CD4-positive, alpha-beta T cell (primary cell): Measurements from ENCODE around the gene RAB8A. TPM values are rescaled to one million over a fixed set of nuclear protein-coding genes. Genes with fewer than 3 reads are reported as not detected.

Experiments
- ATAC-seq: fragments of 200-7000 bp; cut with Tn5 transposase; one replicate; pipeline ENCODE4 v1.10.0; 2022; ENCODE audit warnings: mild to moderate bottlenecking; ENCODE audit not compliant: poor library complexity
- CTCF ChIA-PET: fragments of 350-600 bp; sonication (Branson Sonifier 250); formaldehyde crosslinking; loops from one replicate; lab custom pipeline; 2021; ENCODE audit warnings: antibody characterized with exemption, inconsistent platforms; lab: Charles Lee
- POLR2A ChIA-PET: fragments of 350-600 bp; sonication (Branson Sonifier 250); formaldehyde crosslinking; loops from one replicate; lab custom pipeline; 2021; ENCODE audit warnings: antibody characterized with exemption, inconsistent platforms; lab: Charles Lee
- DNase-seq, 14 experiments: peaks; one replicate each; pipeline ENCODE4 v3.0.0-alpha.2; 2013 to 2020; ENCODE audit warnings: mixed read lengths in 2 of 14
- H3K27ac ChIP-seq, 2 donors: one replicate each; pipeline versions ENCODE4 v1.5.1 to v1.7.0; 2013; ENCODE audit warnings: low read length in 2 of 2, low read depth in 1 of 2, mild to moderate bottlenecking in 1 of 2
- H3K27me3 ChIP-seq, 2 experiments: 1 replicate in 1 of 2; 2 replicates in 1 of 2; pipeline versions ENCODE4 v1.6.1 to v1.7.0; 2013; ENCODE audit warnings: low read length in 2 of 2, control low read depth in 1 of 2, mild to moderate bottlenecking in 1 of 2, moderate library complexity in 1 of 2; ENCODE audit not compliant: insufficient read depth in 2 of 2, control insufficient read depth in 1 of 2
- H3K36me3 ChIP-seq: one replicate; pipeline ENCODE4 v1.6.1; 2013; ENCODE audit warnings: low read length, control low read depth; ENCODE audit not compliant: insufficient read depth
- H3K4me1 ChIP-seq: one replicate; pipeline ENCODE4 v1.6.1; 2013; ENCODE audit warnings: low read length, control low read depth; ENCODE audit not compliant: insufficient read depth
- H3K4me3 ChIP-seq: one replicate; pipeline ENCODE4 v1.5.1; 2013; ENCODE audit warnings: mild to moderate bottlenecking, low read length, moderate library complexity
- H3K9me3 ChIP-seq, 2 experiments: 1 replicate in 1 of 2; 2 replicates in 1 of 2; pipeline versions ENCODE4 v1.6.1 to v1.7.0; 2013; ENCODE audit warnings: low read length in 2 of 2, mild to moderate bottlenecking in 2 of 2, control low read depth in 1 of 2, moderate library complexity in 1 of 2; ENCODE audit not compliant: control insufficient read depth in 1 of 2, insufficient read depth in 1 of 2
- H3K27ac Mint-ChIP-seq: one replicate; pipeline ENCODE4 v1.8.0; 2020; ENCODE audit warnings: mixed read lengths
- H3K27me3 Mint-ChIP-seq: one replicate; pipeline ENCODE4 v1.8.0; 2021; ENCODE audit warnings: mixed read lengths
- H3K36me3 Mint-ChIP-seq: one replicate; pipeline ENCODE4 v1.8.0; 2021; ENCODE audit warnings: low read depth, mixed read lengths
- H3K4me1 Mint-ChIP-seq: one replicate; pipeline ENCODE4 v1.8.0; 2021; ENCODE audit warnings: low read depth, mixed read lengths
- H3K4me3 Mint-ChIP-seq: one replicate; pipeline ENCODE4 v1.8.0; 2020; ENCODE audit warnings: mild to moderate bottlenecking, mixed read lengths
- H3K9me3 Mint-ChIP-seq: one replicate; pipeline ENCODE4 v1.8.0; 2020; ENCODE audit warnings: mixed read lengths
- intact Hi-C, 2 experiments: fragments of 100-400 bp; cut with DNase I in 1 of 2; cut with micrococcal nuclease in 1 of 2; formaldehyde crosslinking; loops; one replicate each; pipeline versions ENCODE4 v1.15.1 to v1.9.0; 2023 to 2025; cut with DNase I, micrococcal nuclease
- total RNA-seq, 174 experiments: library from RNA in 2 of 174; stranded (reverse) in 2 of 174; gene quantifications; one replicate each; pipeline ENCODE4 v1.2.3 and lab custom pipeline; 2021 to 2026
- TF ChIP-seq, protein P1 (sequence below): fragments of 200-600 bp; IDR thresholded peaks from one replicate; pipeline ENCODE4 v1.8.0; 2022; ENCODE audit warnings: antibody characterized with exemption, mild to moderate bottlenecking

Gene RAB8A
- total RNA-seq, 2 experiments from 2014 or later, result 74.9 to 79.0 TPM

DNA sequence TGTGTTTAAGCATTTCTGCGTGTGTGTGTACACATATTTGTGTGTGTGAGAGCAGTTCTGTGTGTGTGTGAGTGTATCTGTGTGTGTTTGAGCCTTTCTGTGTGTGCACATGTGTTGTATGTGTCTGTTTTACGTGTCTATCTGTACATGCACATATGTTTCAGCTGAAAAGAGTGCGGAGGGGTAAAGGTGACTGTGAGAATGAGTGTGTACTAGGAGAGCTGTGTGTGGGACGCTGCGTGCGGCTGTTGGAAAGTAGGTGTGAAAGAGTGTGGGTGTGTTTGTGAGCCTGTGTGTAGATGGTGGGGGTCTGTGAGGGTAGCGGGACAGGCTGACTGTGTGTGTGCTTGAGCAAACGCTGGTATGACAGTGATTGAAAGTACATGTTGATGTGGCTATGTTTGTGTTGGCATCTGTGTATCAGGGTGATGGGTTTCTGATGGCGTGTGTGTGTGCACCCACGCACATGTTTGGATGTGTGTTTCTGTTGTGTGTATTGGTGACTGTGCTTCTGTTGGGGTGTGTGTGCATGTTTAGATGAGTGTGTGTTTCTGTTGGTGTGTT lies 42.9 kb upstream of the RAB8A start:
- ChIA-PET POLR2A (no interaction called here), CTCF (no interaction called here)
- DNase-seq (peak in 1 of 14 experiments; percentile 11), ATAC-seq (no peak)
- H3K4me3 Mint-ChIP-seq, result no peak overlapping the region
- no peaks in the 10 kb centered on the region for H3K36me3 ChIP-seq
- H3K4me1 Mint-ChIP-seq, result peaks cover 24% of the 10 kb centered on the region
- peaks cover 1% of the 10 kb centered on the region for H3K36me3 Mint-ChIP-seq
- TF ChIP-seq, protein P1, sequence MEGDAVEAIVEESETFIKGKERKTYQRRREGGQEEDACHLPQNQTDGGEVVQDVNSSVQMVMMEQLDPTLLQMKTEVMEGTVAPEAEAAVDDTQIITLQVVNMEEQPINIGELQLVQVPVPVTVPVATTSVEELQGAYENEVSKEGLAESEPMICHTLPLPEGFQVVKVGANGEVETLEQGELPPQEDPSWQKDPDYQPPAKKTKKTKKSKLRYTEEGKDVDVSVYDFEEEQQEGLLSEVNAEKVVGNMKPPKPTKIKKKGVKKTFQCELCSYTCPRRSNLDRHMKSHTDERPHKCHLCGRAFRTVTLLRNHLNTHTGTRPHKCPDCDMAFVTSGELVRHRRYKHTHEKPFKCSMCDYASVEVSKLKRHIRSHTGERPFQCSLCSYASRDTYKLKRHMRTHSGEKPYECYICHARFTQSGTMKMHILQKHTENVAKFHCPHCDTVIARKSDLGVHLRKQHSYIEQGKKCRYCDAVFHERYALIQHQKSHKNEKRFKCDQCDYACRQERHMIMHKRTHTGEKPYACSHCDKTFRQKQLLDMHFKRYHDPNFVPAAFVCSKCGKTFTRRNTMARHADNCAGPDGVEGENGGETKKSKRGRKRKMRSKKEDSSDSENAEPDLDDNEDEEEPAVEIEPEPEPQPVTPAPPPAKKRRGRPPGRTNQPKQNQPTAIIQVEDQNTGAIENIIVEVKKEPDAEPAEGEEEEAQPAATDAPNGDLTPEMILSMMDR, result no peak
- H3K27me3 ChIP-seq, result no peaks in the 10 kb centered on the region
- H3K4me1 ChIP-seq, result peaks cover 60% of the 10 kb centered on the region
- intact Hi-C loops, result no loop called here
- H3K27ac ChIP-seq, result no peak overlapping the region
- H3K9me3 Mint-ChIP-seq, result no peaks in the 10 kb centered on the region
- H3K27ac Mint-ChIP-seq, result no peak overlapping the region
- H3K27me3 Mint-ChIP-seq, result no peaks in the 10 kb centered on the region
- H3K9me3 ChIP-seq, result no peaks in the 10 kb centered on the region
- no peak overlapping the region for H3K4me3 ChIP-seq

DNA sequence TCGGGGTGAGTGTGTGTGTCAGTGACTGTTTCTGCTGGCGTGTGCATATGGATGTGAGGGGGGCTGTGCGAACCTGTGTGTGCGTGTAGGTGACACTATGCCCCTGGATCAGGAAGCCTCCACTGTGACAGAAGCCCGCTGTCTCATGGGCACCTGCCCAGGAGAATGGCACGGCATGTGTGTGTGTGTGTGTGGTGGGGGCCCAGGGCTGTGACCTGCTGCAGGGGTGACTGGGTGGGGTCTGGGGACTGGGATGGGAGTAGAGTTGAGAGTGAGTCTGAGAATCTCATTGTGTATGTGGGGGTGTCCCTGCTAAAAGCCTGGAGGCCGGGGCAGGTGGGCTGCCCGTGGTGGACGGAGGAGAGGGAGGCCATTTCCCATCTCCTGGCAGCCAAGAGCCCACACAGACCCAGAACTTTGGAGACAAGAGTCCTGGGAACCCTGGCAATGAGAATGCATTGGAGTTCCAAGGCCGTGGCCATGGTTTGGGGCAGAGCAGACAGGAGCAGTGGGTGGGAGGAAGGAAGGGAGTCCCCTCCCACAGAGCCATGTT lies 41.8 kb upstream of the RAB8A start:
- DNase-seq (peak in 1 of 14 experiments; percentile 32), ATAC-seq (peak; percentile 7)
- Histone ChIP-seq H3K36me3 (no peaks in the 10 kb centered on the region), H3K27ac (peak overlapping the region; percentile 84 to 92), H3K9me3 (no peaks in the 10 kb centered on the region), H3K4me3 (peak overlapping the region; percentile 31), H3K27me3 (no peaks in the 10 kb centered on the region), H3K4me1 (peaks cover 71% of the 10 kb centered on the region)
- ChIA-PET CTCF (interaction anchor here (0.6 to 3.3 kb wide), 13 partner anchors 9 to 74 kb away, joined by 3 to 38 read pairs (median 4); partner anchors contain the start of gene RAB8A), POLR2A (interaction anchor here (0.6 to 9.6 kb wide), 23 partner anchors 9 to 691 kb away, joined by 3 to 192 read pairs (median 8); partner anchors contain the start of genes AKAP8, AP1M1, FAM32A and HSH2D)
- H3K27me3 Mint-ChIP-seq, result no peaks in the 10 kb centered on the region
- H3K9me3 Mint-ChIP-seq, result no peaks in the 10 kb centered on the region
- TF ChIP-seq, protein P1, result no peak
- H3K27ac Mint-ChIP-seq, result no peak overlapping the region
- peak overlapping the region; percentile 76 for H3K4me3 Mint-ChIP-seq
- peaks cover 34% of the 10 kb centered on the region for H3K4me1 Mint-ChIP-seq
- intact Hi-C loops, result loop anchor here (1.0 to 10.0 kb wide), 8 partner anchors 8 to 235 kb away; partner anchors contain the start of genes RAB8A (in 2 of the 2) and FAM32A (in 1 of the 2)
- H3K36me3 Mint-ChIP-seq, result peaks cover 5% of the 10 kb centered on the region

DNA sequence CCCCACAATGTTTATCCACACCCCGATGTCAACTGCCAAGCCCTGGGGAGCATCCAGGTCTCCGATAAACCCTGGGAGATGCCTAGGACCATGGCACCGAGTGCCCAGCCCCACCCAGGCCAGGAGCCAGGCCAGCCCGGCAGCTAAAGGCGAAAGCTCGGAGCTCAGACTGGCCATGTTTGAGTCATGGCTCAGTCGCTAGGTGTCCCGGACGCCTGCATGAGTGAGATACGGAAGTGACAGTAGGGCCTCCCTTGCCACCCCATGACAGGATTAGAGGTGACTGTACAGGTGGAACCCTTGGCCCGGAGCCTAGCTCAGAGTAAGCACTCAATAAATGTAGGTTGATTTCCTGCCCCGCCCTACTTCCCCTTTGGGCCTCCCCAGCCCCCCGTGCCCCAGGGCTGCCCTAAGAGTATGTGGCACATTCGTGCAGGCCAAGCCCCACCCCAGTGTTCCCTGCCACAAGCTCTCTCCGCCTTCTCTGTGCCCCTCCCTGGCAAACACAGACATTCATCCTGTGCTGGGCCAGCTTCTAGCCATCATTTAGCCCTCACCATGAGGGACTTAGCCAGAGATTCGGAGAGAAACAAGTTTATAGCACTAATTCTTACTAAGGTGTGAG lies 41.2 kb upstream of the RAB8A start:
- peaks cover 7% of the 10 kb centered on the region for H3K36me3 Mint-ChIP-seq
- ChIA-PET POLR2A (interaction anchor here (0.6 to 9.6 kb wide), 25 partner anchors 9 to 691 kb away, joined by 3 to 192 read pairs (median 7); partner anchors contain the start of genes AKAP8, AP1M1, FAM32A and HSH2D), CTCF (interaction anchor here (0.6 to 3.3 kb wide), 15 partner anchors 8 to 74 kb away, joined by 3 to 38 read pairs (median 4); partner anchors contain the start of gene RAB8A)
- peak; percentile 88 for ATAC-seq
- Histone ChIP-seq H3K9me3 (no peaks in the 10 kb centered on the region), H3K27me3 (no peaks in the 10 kb centered on the region), H3K36me3 (no peaks in the 10 kb centered on the region), H3K27ac (peak overlapping the region; percentile 84 to 92), H3K4me1 (peaks cover 77% of the 10 kb centered on the region), H3K4me3 (peak overlapping the region; percentile 31)
- DNase-seq, result peak; percentile 69 to 98 (median 86)
- TF ChIP-seq, protein P1, result peak; percentile 37
- no peak overlapping the region for H3K27ac Mint-ChIP-seq
- H3K4me1 Mint-ChIP-seq, result peaks cover 40% of the 10 kb centered on the region
- peak overlapping the region; percentile 76 for H3K4me3 Mint-ChIP-seq
- intact Hi-C loops, result loop anchor here (1.0 to 10.0 kb wide), 8 partner anchors 8 to 236 kb away; partner anchors contain the start of genes RAB8A (in 2 of the 2) and FAM32A (in 1 of the 2)
- no peaks in the 10 kb centered on the region for H3K9me3 Mint-ChIP-seq
- H3K27me3 Mint-ChIP-seq, result no peaks in the 10 kb centered on the region
